Measurements from ENCODE around the gene NARS2. TPM values are rescaled to one million over a fixed set of nuclear protein-coding genes. Genes with fewer than 3 reads are reported as not detected.
A peak's percentile ranks its signal among the peaks of the same experiment; 100 is the strongest.

NARS2 gene
- total and polyA plus RNA-seq, 9 of the 15 experiments (the other 6 are each of a cell fraction or from before 2014, with no cell fraction given), result 26.8 to 48.0 (median 34.2) TPM

DNA sequence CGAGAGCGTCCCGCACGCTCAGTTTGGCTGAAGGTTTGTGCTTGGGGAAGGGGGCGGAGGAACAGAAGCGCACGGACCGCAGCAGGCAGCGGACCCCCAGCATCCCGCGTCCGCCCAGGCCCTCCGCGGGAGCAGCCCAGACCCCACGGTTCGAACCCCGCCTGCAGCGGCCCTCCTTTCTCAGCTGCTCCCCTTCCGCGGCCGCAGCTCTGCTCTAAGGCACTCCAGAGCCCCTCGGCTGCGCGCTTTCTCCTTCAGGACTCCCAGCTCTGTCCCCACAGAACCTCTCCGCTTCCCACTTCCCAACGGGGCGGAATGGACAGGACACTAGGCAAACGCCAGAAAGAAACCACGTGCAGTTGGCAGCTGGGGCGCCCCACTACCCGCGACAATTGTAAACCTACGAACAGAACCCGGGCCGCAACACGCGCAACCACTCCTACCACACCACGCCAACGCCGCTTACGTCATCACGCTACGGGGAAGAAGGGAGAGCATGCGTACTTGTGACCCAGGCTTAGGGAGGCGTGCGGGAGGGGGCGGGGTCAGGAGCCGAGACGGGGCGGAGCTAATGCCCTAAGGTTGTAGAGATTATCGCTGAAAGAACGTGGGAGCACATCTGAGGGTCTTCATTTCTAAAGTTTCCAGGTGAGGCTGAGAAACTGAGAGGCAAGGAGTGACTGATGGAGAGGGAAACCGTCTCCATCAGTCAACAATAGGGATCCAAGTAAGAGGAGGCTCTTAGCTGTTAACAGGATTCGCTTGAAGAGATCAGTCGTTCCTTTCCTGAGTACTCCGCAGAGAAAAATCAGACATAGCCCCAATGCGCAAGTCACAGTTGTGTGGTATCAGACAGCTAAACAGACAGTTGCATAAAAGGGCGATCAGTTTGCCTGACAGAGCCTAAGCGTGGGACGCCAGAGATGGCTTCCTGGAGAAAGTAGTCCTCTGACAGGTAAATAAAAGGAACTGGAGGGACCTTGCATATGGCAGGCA is at the start of gene NARS2 (continued):
- TF ChIP-seq, protein P1, sequence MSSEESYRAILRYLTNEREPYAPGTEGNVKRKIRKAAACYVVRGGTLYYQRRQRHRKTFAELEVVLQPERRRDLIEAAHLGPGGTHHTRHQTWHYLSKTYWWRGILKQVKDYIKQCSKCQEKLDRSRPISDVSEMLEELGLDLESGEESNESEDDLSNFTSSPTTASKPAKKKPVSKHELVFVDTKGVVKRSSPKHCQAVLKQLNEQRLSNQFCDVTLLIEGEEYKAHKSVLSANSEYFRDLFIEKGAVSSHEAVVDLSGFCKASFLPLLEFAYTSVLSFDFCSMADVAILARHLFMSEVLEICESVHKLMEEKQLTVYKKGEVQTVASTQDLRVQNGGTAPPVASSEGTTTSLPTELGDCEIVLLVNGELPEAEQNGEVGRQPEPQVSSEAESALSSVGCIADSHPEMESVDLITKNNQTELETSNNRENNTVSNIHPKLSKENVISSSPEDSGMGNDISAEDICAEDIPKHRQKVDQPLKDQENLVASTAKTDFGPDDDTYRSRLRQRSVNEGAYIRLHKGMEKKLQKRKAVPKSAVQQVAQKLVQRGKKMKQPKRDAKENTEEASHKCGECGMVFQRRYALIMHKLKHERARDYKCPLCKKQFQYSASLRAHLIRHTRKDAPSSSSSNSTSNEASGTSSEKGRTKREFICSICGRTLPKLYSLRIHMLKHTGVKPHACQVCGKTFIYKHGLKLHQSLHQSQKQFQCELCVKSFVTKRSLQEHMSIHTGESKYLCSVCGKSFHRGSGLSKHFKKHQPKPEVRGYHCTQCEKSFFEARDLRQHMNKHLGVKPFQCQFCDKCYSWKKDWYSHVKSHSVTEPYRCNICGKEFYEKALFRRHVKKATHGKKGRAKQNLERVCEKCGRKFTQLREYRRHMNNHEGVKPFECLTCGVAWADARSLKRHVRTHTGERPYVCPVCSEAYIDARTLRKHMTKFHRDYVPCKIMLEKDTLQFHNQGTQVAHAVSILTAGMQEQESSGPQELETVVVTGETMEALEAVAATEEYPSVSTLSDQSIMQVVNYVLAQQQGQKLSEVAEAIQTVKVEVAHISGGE (CRISPR knock-in tag; IDR thresholded peaks at IDR 0.05), result peak in 1 of 3 experiments; percentile 34; a peak in 1 of 6 replicates
- TF ChIP-seq MAFK (IDR thresholded peaks at IDR 0.05; ENCODE audit: low read length), result no peak
- no peak for TF ChIP-seq ZC3H11A (IDR thresholded peaks at IDR 0.05; ENCODE audit: low read depth, low read length)
- no peak for TF ChIP-seq NFRKB (IDR thresholded peaks at IDR 0.05; ENCODE audit: low read depth)
- TF ChIP-seq, protein P2, sequence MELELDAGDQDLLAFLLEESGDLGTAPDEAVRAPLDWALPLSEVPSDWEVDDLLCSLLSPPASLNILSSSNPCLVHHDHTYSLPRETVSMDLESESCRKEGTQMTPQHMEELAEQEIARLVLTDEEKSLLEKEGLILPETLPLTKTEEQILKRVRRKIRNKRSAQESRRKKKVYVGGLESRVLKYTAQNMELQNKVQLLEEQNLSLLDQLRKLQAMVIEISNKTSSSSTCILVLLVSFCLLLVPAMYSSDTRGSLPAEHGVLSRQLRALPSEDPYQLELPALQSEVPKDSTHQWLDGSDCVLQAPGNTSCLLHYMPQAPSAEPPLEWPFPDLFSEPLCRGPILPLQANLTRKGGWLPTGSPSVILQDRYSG (tag; conservative IDR thresholded peaks at IDR 0.05; ENCODE audit: low read depth), result no peak
- TF ChIP-seq, protein P3, sequence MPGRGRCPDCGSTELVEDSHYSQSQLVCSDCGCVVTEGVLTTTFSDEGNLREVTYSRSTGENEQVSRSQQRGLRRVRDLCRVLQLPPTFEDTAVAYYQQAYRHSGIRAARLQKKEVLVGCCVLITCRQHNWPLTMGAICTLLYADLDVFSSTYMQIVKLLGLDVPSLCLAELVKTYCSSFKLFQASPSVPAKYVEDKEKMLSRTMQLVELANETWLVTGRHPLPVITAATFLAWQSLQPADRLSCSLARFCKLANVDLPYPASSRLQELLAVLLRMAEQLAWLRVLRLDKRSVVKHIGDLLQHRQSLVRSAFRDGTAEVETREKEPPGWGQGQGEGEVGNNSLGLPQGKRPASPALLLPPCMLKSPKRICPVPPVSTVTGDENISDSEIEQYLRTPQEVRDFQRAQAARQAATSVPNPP (IDR thresholded peaks at IDR 0.05; ENCODE audit: borderline replicate concordance, insufficient read depth, insufficient read length), result no peak
- TF ChIP-seq MCM3 (IDR thresholded peaks at IDR 0.05), result no peak
- TF ChIP-seq NFATC3 (IDR thresholded peaks at IDR 0.05), result no peak
- no peak for TF ChIP-seq ZNF143 (CRISPR knock-in tag; IDR thresholded peaks at IDR 0.05)
- TF ChIP-seq IFI16 (CRISPR knock-in tag; IDR thresholded peaks at IDR 0.05), result no peak
- TF ChIP-seq CSDE1 (IDR thresholded peaks at IDR 0.05), result no peak
- no peak for TF ChIP-seq ZNF77 (CRISPR knock-in tag; IDR thresholded peaks at IDR 0.05)
- peak; percentile 68; the same call in 1 of the 2 replicates for TF ChIP-seq PML (IDR thresholded peaks at IDR 0.05; ENCODE audit: low read length)
- no peak for TF ChIP-seq ETV6 (IDR thresholded peaks at IDR 0.05; ENCODE audit: borderline replicate concordance in 1 of 2, low read depth in 2 of 2, low read length in 1 of 2)
- 0 out of 2 replicates have a peak, but pooled peaks have one; percentile 66 for TF ChIP-seq ETV6 (CRISPR knock-in tag; IDR thresholded peaks at IDR 0.05; ENCODE audit: borderline replicate concordance)
- TF ChIP-seq RFX1 (IDR thresholded peaks at IDR 0.05), result no peak
- no peak for TF ChIP-seq TEAD2 (tag; IDR thresholded peaks at IDR 0.05)
- no peak for TF ChIP-seq HMG20B (CRISPR knock-in tag; IDR thresholded peaks at IDR 0.05)
- TF ChIP-seq CCNT2 (IDR thresholded peaks at IDR 0.05; ENCODE audit: borderline replicate concordance, extremely low read depth, insufficient read length, low read depth, low read length), result peak; percentile 26
- TF ChIP-seq MED1 (CRISPR knock-in tag; IDR thresholded peaks at IDR 0.05; ENCODE audit: borderline replicate concordance), result no peak
- no peak for TF ChIP-seq FOXM1 (IDR thresholded peaks at IDR 0.05; ENCODE audit: low read depth)
- TF ChIP-seq FOXM1 (CRISPR knock-in tag; IDR thresholded peaks at IDR 0.05; ENCODE audit: low read depth), result no peak

All from K562 (cell line).